Adipose tissue (tissue), 3 donors: Measurements from ENCODE around the gene TDRD15. TPM values are rescaled to one million over a fixed set of nuclear protein-coding genes. Genes with fewer than 3 reads are reported as not detected.

Experiments used
- polyA plus RNA-seq, 3 donors: library from polyadenylated mRNA; stranded (reverse); fragments of 200-250 nt; gene quantifications; one replicate each; pipeline ENCODE4 v1.2.3, GENCODE V29; 2013
- donor health status: healthy with polysubstance abuse.
- donor health status: Bipolar disorder and iron deficiency.
- donor health status: healthy.

TDRD15 gene
- polyA plus RNA-seq, 3 donors = not detected

Other genes starting within 250 kb of the TDRD15 start
- 1 to 10 TPM in 1 of 3 donors, under 1 TPM in 2; 0.12 to 6.2 (median 0.22) TPM for gene APOB, start 79.9 kb upstream of the TDRD15 start, polyA plus RNA-seq